Measurements from ENCODE around the gene NFKB2.

Gene NFKB2

GRCh38 chr10:102400076-102400475, 4.6 kb downstream of the NFKB2 start:
- DNase-seq (ENCODE audit: low spot score): no peak
- TF ChIP-seq CTCF (IDR thresholded peaks at IDR 0.05; ENCODE audit: extremely low read depth, missing control alignments): no peak

GRCh38 chr10:102400598-102401341, 5.3 kb downstream of the NFKB2 start:
- DNase-seq (ENCODE audit: low spot score): no peak
- no peak for TF ChIP-seq CTCF (IDR thresholded peaks at IDR 0.05; ENCODE audit: extremely low read depth, missing control alignments)

- TF ChIP-seq CTCF (IDR thresholded peaks at IDR 0.05; ENCODE audit: extremely low read depth, missing control alignments): no peak
These were observed 5.8 kb downstream of the NFKB2 start for GRCh38 chr10:102401342-102401654.

GRCh38 chr10:102401735-102402511, 6.4 kb downstream of the NFKB2 start:
- no peak for TF ChIP-seq CTCF (IDR thresholded peaks at IDR 0.05; ENCODE audit: extremely low read depth, missing control alignments)
- DNase-seq (ENCODE audit: low spot score): no peak

More at GRCh38 chr10:102401342-102401654, 5.8 kb downstream of the NFKB2 start:
- no peak for DNase-seq (ENCODE audit: low spot score)

- DNase-seq (ENCODE audit: low spot score): no peak
These were observed 7.0 kb downstream of the NFKB2 start for GRCh38 chr10:102402512-102402896.

GRCh38 chr10:102403115-102403514, 7.6 kb downstream of the NFKB2 start:
- TF ChIP-seq CTCF (IDR thresholded peaks at IDR 0.05; ENCODE audit: extremely low read depth, missing control alignments): no peak

More at GRCh38 chr10:102402512-102402896, 7.0 kb downstream of the NFKB2 start:
- no peak for TF ChIP-seq CTCF (IDR thresholded peaks at IDR 0.05; ENCODE audit: extremely low read depth, missing control alignments)

GRCh38 chr10:102404361-102405107, 9.0 kb downstream of the NFKB2 start:
- TF ChIP-seq CTCF (IDR thresholded peaks at IDR 0.05; ENCODE audit: extremely low read depth, missing control alignments): no peak
- DNase-seq (ENCODE audit: low spot score): no peak

More at GRCh38 chr10:102403115-102403514, 7.6 kb downstream of the NFKB2 start:
- DNase-seq (ENCODE audit: low spot score): no peak
